Measurements from ENCODE around the gene GJA9.

Gene GJA9

GRCh38 chr1:38881487-38881886 is at the start of gene GJA9:
Gene GJA9 (minus strand): TSS chr1:38881587. CDS start chr1:38876098, 5,489 bp downstream.
- no peak for DNase-seq (ENCODE audit: extremely low spot score)
- ChIA-PET POLR2A (interaction anchor here (1.4 kb wide), 1 partner anchor 145 kb away, joined by 4 read pairs; the partner anchor contains the start of gene NDUFS5), CTCF (no interaction called here)
- no peak for TF ChIP-seq L3MBTL2 (conservative IDR thresholded peaks at IDR 0.05)
- no peak for TF ChIP-seq CTBP1 (IDR thresholded peaks at IDR 0.05; ENCODE audit: borderline replicate concordance)
- TF ChIP-seq HDGF (IDR thresholded peaks at IDR 0.05; ENCODE audit: borderline replicate concordance) = no peak
- no peak for TF ChIP-seq FOXM1 (IDR thresholded peaks at IDR 0.05; ENCODE audit: borderline replicate concordance)
- TF ChIP-seq FOXA1 (IDR thresholded peaks at IDR 0.05) = no peak
- no peak for TF ChIP-seq SP1 (IDR thresholded peaks at IDR 0.05)
- no peak for TF ChIP-seq ARNT (IDR thresholded peaks at IDR 0.05)
- TF ChIP-seq BHLHE40 (IDR thresholded peaks at IDR 0.05; ENCODE audit: borderline replicate concordance) = no peak
- TF ChIP-seq SUZ12 (IDR thresholded peaks at IDR 0.05) = no peak
- no peak for TF ChIP-seq ZNF384 (IDR thresholded peaks at IDR 0.05)
- TF ChIP-seq LEF1 (IDR thresholded peaks at IDR 0.05; ENCODE audit: borderline replicate concordance) = no peak
- no peak for TF ChIP-seq NFRKB (IDR thresholded peaks at IDR 0.05)
- no peak for TF ChIP-seq TARDBP (IDR thresholded peaks at IDR 0.05)
- TF ChIP-seq FOXK2 (IDR thresholded peaks at IDR 0.05) = no peak
- no peak for TF ChIP-seq PKNOX1 (IDR thresholded peaks at IDR 0.05)

- ChIA-PET CTCF (no interaction called here), POLR2A (no interaction called here)
- DNase-seq (ENCODE audit: extremely low spot score) = no peak
- TF ChIP-seq SP1 (IDR thresholded peaks at IDR 0.05) (no peak), ARNT (IDR thresholded peaks at IDR 0.05) (no peak), PKNOX1 (IDR thresholded peaks at IDR 0.05) (no peak), HDGF (IDR thresholded peaks at IDR 0.05; ENCODE audit: borderline replicate concordance) (no peak), NFRKB (IDR thresholded peaks at IDR 0.05) (no peak), SUZ12 (IDR thresholded peaks at IDR 0.05) (no peak), L3MBTL2 (conservative IDR thresholded peaks at IDR 0.05) (no peak), TARDBP (IDR thresholded peaks at IDR 0.05) (no peak), LEF1 (IDR thresholded peaks at IDR 0.05; ENCODE audit: borderline replicate concordance) (no peak), FOXK2 (IDR thresholded peaks at IDR 0.05) (no peak), ELF4 (IDR thresholded peaks at IDR 0.05) (no peak), CTBP1 (IDR thresholded peaks at IDR 0.05; ENCODE audit: borderline replicate concordance) (no peak), BHLHE40 (IDR thresholded peaks at IDR 0.05; ENCODE audit: borderline replicate concordance) (no peak), FOXM1 (IDR thresholded peaks at IDR 0.05; ENCODE audit: borderline replicate concordance) (no peak), FOXA1 (IDR thresholded peaks at IDR 0.05) (no peak)
Measured at GRCh38 chr1:38929476-38929875, 48.1 kb upstream of the GJA9 start.

GRCh38 chr1:38929054-38929453 is 47.7 kb upstream of the GJA9 start:
- no peak for DNase-seq (ENCODE audit: extremely low spot score)
- ChIA-PET CTCF (no interaction called here), POLR2A (no interaction called here)
- no peak for TF ChIP-seq ELF4 (IDR thresholded peaks at IDR 0.05)
- TF ChIP-seq HDGF (IDR thresholded peaks at IDR 0.05; ENCODE audit: borderline replicate concordance) = no peak
- TF ChIP-seq SP1 (IDR thresholded peaks at IDR 0.05) = no peak
- no peak for TF ChIP-seq L3MBTL2 (conservative IDR thresholded peaks at IDR 0.05)
- no peak for TF ChIP-seq TARDBP (IDR thresholded peaks at IDR 0.05)
- TF ChIP-seq CTBP1 (IDR thresholded peaks at IDR 0.05; ENCODE audit: borderline replicate concordance) = no peak
- TF ChIP-seq FOXA1 (IDR thresholded peaks at IDR 0.05) = no peak

GRCh38 chr1:38926091-38926490 is 44.7 kb upstream of the GJA9 start:
- ChIA-PET POLR2A (no interaction called here), CTCF (no interaction called here)

GRCh38 chr1:38925391-38925790 is 44.0 kb upstream of the GJA9 start:
- no peak for DNase-seq (ENCODE audit: extremely low spot score)
- no peak for TF ChIP-seq PKNOX1 (IDR thresholded peaks at IDR 0.05)
- no peak for TF ChIP-seq TARDBP (IDR thresholded peaks at IDR 0.05)
- TF ChIP-seq ARNT (IDR thresholded peaks at IDR 0.05) = no peak
- TF ChIP-seq FOXA1 (IDR thresholded peaks at IDR 0.05) = no peak
- no peak for TF ChIP-seq BHLHE40 (IDR thresholded peaks at IDR 0.05; ENCODE audit: borderline replicate concordance)
- no peak for TF ChIP-seq NFRKB (IDR thresholded peaks at IDR 0.05)
- no peak for TF ChIP-seq ELF4 (IDR thresholded peaks at IDR 0.05)
- no peak for TF ChIP-seq LEF1 (IDR thresholded peaks at IDR 0.05; ENCODE audit: borderline replicate concordance)
- no peak for TF ChIP-seq L3MBTL2 (conservative IDR thresholded peaks at IDR 0.05)
- TF ChIP-seq FOXM1 (IDR thresholded peaks at IDR 0.05; ENCODE audit: borderline replicate concordance) = no peak
- CTCF ChIA-PET = no interaction called here
- POLR2A ChIA-PET = no interaction called here

More at GRCh38 chr1:38926091-38926490, 44.7 kb upstream of the GJA9 start:
- TF ChIP-seq SP1 (IDR thresholded peaks at IDR 0.05) (no peak), L3MBTL2 (conservative IDR thresholded peaks at IDR 0.05) (no peak), FOXM1 (IDR thresholded peaks at IDR 0.05; ENCODE audit: borderline replicate concordance) (no peak), LEF1 (IDR thresholded peaks at IDR 0.05; ENCODE audit: borderline replicate concordance) (no peak), ELF4 (IDR thresholded peaks at IDR 0.05) (no peak), CTBP1 (IDR thresholded peaks at IDR 0.05; ENCODE audit: borderline replicate concordance) (no peak), ZNF384 (IDR thresholded peaks at IDR 0.05) (no peak), BHLHE40 (IDR thresholded peaks at IDR 0.05; ENCODE audit: borderline replicate concordance) (no peak), FOXK2 (IDR thresholded peaks at IDR 0.05) (no peak), TARDBP (IDR thresholded peaks at IDR 0.05) (no peak), PKNOX1 (IDR thresholded peaks at IDR 0.05) (no peak), FOXA1 (IDR thresholded peaks at IDR 0.05) (no peak), HDGF (IDR thresholded peaks at IDR 0.05; ENCODE audit: borderline replicate concordance) (no peak)
- no peak for DNase-seq (ENCODE audit: extremely low spot score)

GRCh38 chr1:38923607-38924006 is 42.2 kb upstream of the GJA9 start:
- CTCF ChIA-PET = no interaction called here
- DNase-seq (ENCODE audit: extremely low spot score) = no peak
- POLR2A ChIA-PET = no interaction called here
- TF ChIP-seq FOXK2 (IDR thresholded peaks at IDR 0.05) = no peak
- no peak for TF ChIP-seq ARNT (IDR thresholded peaks at IDR 0.05)
- no peak for TF ChIP-seq ZNF384 (IDR thresholded peaks at IDR 0.05)
- TF ChIP-seq CTBP1 (IDR thresholded peaks at IDR 0.05; ENCODE audit: borderline replicate concordance) = no peak

Data from HEK293T (cell line).